Measurements from ENCODE around the gene PGAP3.

PGAP3 gene

DNA sequence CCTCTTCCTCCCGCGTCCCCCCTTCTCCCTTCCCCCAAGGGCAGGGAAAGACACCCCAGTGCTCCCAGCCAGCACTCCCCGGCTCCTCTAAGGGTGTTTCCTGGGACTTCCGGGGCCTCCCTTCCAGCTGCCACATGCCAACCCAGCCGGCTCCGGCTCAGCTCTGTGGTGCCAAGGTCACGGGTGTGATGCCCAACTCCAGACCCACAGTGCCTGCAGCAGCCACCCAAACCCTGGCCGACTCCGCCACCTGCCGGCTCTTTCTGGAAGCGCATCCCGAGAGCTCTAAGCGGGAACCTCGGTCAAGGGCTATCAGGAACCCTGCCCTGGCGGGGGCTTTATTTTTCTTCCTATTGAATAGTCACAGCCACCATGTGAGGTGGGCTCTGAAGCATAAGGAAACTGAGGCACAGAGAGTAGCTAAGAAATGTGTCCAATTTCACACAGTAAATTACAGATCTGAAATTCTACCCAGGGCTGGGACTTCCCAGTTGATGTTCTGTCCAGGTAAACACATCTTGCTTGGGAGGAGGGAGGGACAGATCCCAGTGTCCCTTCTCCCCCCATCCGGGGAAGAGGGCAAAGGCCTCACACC lies 64.4 kb downstream of the PGAP3 start:
- Histone ChIP-seq H3K4me3 (ENCODE audit: low read depth, low read length) (no peak overlapping the region), H3K27me3 (peaks cover 21% of the 10 kb centered on the region), H3K9me3 (no peaks in the 10 kb centered on the region), H3K36me3 (no peaks in the 10 kb centered on the region), H3K4me1 (no peaks in the 10 kb centered on the region)
- peak; percentile 87 for DNase-seq
- peak; percentile 93 for TF ChIP-seq CTCF (IDR thresholded peaks at IDR 0.05; ENCODE audit: low read depth, low read length)

GRCh38 chr17:39622380-39623006 lies 65.4 kb downstream of the PGAP3 start:
- H3K36me3 ChIP-seq: no peaks in the 10 kb centered on the region
- peaks cover 16% of the 10 kb centered on the region for H3K27me3 ChIP-seq
- H3K4me1 ChIP-seq: no peaks in the 10 kb centered on the region
- no peak for TF ChIP-seq CTCF (IDR thresholded peaks at IDR 0.05; ENCODE audit: low read depth, low read length)
- H3K4me3 ChIP-seq (ENCODE audit: low read depth, low read length): peak overlapping the region; percentile 22
- H3K9me3 ChIP-seq: no peaks in the 10 kb centered on the region
- DNase-seq: no peak

DNA sequence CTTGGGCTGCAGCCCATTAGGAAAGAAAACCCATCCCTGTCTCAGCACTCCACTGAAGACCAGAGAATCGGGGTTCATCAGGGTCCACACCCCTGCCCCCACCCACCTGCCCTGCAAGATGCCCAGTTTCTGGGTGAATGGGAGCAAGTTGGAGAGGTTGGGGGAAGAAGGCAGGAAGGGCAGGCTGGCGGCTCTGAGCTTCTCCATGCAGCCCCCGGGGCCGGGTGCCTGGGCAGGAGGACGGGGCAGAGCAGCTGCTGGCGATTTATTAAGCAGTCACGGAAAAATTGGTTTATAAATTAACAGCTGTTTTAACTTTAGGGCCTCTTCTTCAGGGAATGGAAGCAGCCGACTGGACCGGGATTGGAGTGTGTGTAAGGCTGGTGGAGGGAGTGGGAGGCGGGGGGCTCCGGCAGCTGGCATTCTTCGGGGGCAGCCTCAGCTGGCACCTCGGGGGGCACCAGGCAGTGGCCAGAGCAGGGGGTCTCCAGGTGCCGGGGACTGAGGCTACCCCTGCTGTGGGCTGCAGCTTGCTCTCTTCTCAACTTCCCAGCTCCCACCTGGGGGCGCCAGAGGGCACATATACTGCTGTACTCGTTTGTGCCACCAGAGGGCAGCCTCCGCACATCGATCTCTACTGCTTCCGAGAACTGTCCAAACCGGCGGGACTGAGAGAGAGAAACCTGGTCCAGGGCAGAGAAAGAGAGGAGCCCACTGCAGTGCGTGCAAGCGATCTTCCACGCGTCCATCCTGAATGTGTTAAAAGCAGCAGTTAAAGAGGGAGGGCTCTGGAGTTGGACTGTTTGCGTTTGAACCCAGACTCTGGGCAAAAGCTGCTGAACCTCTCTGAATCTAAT lies 66.1 kb downstream of the PGAP3 start:
- Histone ChIP-seq H3K36me3 (no peaks in the 10 kb centered on the region), H3K9me3 (no peaks in the 10 kb centered on the region; the same call in 1 of the 2 replicates), H3K4me1 (peaks cover 7% of the 10 kb centered on the region), H3K27me3 (peaks cover 16% of the 10 kb centered on the region), H3K4me3 (ENCODE audit: low read depth, low read length) (peak overlapping the region; percentile 22)
- DNase-seq: peak; percentile 83
- TF ChIP-seq CTCF (IDR thresholded peaks at IDR 0.05; ENCODE audit: low read depth, low read length): peak; percentile 100
